HG03354 (cell line): Measurements from ENCODE around the gene CXCR4.

ENCODE experiments used
- ATAC-seq: cut with Tn5 transposase; IDR thresholded peaks from one replicate; pipeline ENCODE4 v1.9.1; 2021; ENCODE audit warnings: mild to moderate bottlenecking; ENCODE audit not compliant: unreplicated experiment, poor library complexity, severe bottlenecking

The CXCR4 gene

GRCh38 chr2:136132825-136133155 lies 14.8 kb upstream of the CXCR4 start:
- ATAC-seq, result no peak

- ATAC-seq, result peak; percentile 75
These were observed 14.2 kb upstream of the CXCR4 start for GRCh38 chr2:136131961-136132824.

- peak; percentile 6 for ATAC-seq
These were observed 13.6 kb upstream of the CXCR4 start for GRCh38 chr2:136131484-136131960.

DNA sequence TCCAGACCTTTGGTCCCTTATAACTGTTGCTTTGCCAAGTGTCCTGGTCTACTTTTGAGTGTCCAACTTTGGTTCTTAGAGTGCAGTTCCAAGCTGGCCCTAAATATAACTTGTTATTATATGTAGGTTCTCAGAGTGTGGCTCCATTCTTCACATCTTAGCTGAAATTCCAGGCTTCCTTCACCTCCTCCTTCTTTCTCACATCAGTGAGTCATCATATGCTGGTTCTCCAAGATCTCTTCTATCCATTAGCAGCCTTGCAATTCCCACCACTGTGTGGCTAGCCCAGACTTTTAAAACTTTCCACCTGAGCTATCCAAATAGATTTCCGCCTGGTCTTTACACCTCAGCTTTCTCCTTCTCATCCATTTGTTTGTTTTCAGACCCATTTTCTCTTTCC lies 12.6 kb upstream of the CXCR4 start:
- ATAC-seq, result no peak

GRCh38 chr2:136130045-136130444 lies 12.1 kb upstream of the CXCR4 start:
- ATAC-seq, result no peak

- ATAC-seq, result no peak
These were observed 11.7 kb upstream of the CXCR4 start for GRCh38 chr2:136129601-136130000.

GRCh38 chr2:136128905-136129304 lies 11.0 kb upstream of the CXCR4 start:
- ATAC-seq, result no peak

DNA sequence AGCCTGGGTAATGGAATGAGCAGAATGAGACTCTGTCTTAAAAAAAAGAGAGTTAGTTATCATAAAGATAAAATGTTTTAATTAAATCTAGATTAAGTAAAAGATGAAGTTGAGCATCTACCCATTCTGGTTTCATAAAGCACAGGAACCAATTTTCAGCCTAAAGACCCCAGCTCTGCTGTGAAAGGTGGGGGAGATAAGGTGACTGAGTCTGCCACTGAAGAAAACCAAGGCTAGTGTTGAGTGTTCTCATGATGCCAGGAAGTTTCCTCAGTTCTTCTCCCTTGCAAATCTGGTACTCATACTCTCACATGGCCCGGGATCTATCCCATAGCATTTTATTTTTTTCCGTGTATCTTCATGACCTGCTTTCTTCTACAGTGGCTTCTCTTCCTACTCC lies 10.4 kb upstream of the CXCR4 start:
- ATAC-seq, result no peak

GRCh38 chr2:136127356-136127755 lies 9.4 kb upstream of the CXCR4 start:
- no peak for ATAC-seq

DNA sequence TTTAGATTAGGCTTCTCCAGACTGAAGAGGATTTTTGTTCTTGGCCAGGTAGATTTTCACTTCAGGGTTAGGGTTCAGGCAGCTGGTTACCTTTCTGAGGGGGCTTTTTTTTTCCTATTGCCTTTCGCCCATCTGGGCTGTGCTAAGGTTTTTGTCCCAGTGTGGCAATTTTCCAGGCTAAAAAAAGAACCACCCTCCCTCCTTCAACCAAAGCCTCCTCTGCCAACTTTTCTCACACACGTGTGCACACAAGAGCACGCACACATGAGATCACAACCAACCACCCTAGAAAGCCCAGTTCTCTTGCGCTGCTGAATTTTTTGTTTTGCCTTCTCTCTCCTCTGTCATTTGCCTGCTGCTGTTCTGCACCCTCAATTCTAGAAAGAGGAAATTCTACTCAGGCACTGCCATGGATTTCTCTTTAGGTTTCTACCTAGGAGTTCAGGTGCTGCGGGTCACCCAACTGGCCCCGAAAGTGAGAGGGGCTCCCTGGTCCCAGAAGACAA lies 8.5 kb upstream of the CXCR4 start:
- ATAC-seq, result no peak

GRCh38 chr2:136126021-136126420 lies 8.1 kb upstream of the CXCR4 start:
- no peak for ATAC-seq

GRCh38 chr2:136125236-136125635 lies 7.3 kb upstream of the CXCR4 start:
- no peak for ATAC-seq

GRCh38 chr2:136124805-136125204 lies 6.9 kb upstream of the CXCR4 start:
- no peak for ATAC-seq

- ATAC-seq, result no peak
These were observed 4.7 kb upstream of the CXCR4 start for GRCh38 chr2:136122661-136123060.

DNA sequence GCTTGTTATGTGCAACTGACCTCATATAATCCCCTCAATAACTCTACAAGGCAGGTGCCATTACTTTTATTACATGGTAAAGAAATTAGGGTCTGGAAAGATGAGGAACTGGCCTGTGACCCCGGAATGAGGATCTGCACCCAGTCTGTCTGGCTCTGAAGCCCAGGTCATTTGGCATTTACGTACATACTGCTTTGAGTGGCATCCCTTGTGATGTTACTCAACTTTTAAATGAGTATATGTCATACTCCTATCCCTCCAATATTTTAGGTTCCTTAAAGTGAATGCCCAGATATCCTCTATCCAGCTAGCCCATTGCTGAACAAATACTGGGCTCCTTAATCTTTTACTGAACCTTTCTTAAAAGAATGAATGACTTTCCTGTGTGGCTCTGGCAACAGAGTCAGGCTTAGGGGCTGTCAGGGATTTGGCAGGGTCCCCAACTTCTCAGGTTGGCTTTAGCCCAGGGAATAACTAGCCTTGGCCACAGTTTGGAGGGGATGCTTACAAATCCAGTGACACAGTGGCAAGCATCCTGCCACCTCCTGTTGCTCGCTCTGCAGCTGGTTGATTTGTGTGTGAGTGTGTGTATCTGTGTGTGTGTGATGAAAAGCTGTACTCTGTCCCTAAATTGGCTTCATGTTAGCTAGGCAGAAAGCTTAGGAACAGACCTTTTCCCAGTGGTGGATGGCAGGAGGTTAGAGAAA lies 3.4 kb upstream of the CXCR4 start:
- ATAC-seq, result no peak

DNA sequence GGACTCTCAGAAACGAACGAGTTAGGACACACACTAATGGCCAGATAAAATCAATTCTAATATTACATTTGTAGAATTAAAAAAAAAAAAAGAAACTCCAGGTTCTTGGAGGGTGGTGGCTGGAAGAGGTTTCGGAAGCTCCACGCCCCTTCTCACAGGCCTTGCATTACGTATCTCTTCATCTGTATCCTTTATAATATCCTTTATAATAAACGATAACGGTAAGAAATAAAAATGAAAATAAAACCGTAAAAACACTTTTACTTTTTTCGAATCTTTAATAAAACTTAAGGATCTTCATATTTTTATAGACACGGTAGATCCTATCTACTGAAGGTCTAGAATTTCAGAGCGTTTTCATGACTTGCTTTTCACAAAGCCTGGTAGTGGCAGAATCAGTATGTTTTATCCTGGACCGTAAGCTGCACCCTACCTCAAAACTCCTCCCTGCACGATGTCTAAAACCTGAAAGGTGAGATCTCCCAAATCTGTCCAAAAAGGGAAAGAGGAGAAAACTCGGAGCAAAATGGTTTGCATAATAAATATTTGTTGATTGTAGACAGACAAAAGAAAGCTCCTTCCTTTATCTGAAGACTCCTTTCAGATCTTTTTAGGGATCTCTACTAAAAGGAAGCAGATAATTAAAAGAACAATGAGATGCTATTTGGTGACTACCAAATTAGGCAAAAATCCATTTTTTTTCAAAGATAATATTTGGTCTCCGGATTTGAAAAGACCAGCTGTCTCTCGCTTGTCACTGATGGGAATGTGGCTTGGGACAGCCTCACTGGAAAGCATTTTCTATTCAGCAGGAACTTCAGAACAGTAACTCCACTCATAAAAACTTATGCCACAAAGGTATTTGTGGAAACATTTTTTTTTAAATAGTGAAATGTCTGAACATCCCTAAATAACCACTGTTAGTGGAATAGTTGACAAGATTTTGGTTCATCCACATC lies 2.0 kb upstream of the CXCR4 start:
- no peak for ATAC-seq

- peak; percentile 30 for ATAC-seq
These were observed 1.1 kb upstream of the CXCR4 start for GRCh38 chr2:136118819-136119716.

GRCh38 chr2:136117391-136117841 lies 533 bp downstream of the CXCR4 start:
- ATAC-seq, result peak; percentile 30
